PFSK-1 (cell line): ENCODE results near the gene UXT.

ENCODE experiments used
- FOXP2 ChIP-seq: optimal IDR thresholded peaks from 2 replicates; pipeline ENCODE3; 2011; ENCODE audit warnings: borderline replicate concordance, control low read depth, inconsistent platforms; ENCODE audit not compliant: insufficient read depth; ENCODE audit errors: extremely low read length, extremely low read depth
- POLR2AphosphoS5 ChIP-seq: IDR thresholded peaks from 2 replicates; pipeline ENCODE4 v1.6.1; 2012; ENCODE audit warnings: low read depth, mild to moderate bottlenecking, control low read depth, low read length, moderate library complexity
- REST ChIP-seq, 2 experiments: IDR thresholded peaks; 2 replicates each; pipeline versions ENCODE4 v1.6.1 to v1.8.0; 2011 to 2012; ENCODE audit warnings: low read depth in 2 of 2, low read length in 2 of 2, control low read depth in 1 of 2, inconsistent platforms in 1 of 2, mild to moderate bottlenecking in 1 of 2, moderate library complexity in 1 of 2; ENCODE audit not compliant: insufficient read depth in 1 of 2
- SIN3A ChIP-seq: IDR thresholded peaks from 2 replicates; pipeline ENCODE4 v1.6.1; 2012; ENCODE audit warnings: mild to moderate bottlenecking, low read length, moderate library complexity, borderline replicate concordance; ENCODE audit not compliant: insufficient read depth

- TF ChIP-seq REST (IDR thresholded peaks at IDR 0.05; ENCODE audit: insufficient read depth in 1 of 2, low read depth in 2 of 2, low read length in 2 of 2): no peak
- TF ChIP-seq SIN3A: no peak
- no peak for TF ChIP-seq POLR2AphosphoS5
- no peak for TF ChIP-seq FOXP2
Observed at GRCh38 chrX:47637546-47638195, 21.3 kb downstream of the UXT start.
